ENCODE results near the gene RBM19.

The RBM19 gene

GRCh38 chr12:114012744-114013431 is 46.8 kb upstream of the RBM19 start:
- H3K4me3 ChIP-seq (IDR thresholded peaks at IDR 0.05; ENCODE audit: insufficient read depth, low read depth, low read length): no peak overlapping the region
- H3K9ac ChIP-seq: no peak overlapping the region
- H3K4me2 ChIP-seq: no peak overlapping the region
- no peaks in the 10 kb centered on the region for H3K36me3 ChIP-seq (ENCODE audit: insufficient read depth)
- no peaks in the 10 kb centered on the region for H3K4me1 ChIP-seq (ENCODE audit: low read depth, poor library complexity, severe bottlenecking)
- H4K20me1 ChIP-seq (ENCODE audit: insufficient read depth): no peaks in the 10 kb centered on the region
- TF ChIP-seq CTCF (conservative IDR thresholded peaks at IDR 0.05; ENCODE audit: low read depth, low read length): no peak
- no peak overlapping the region for H3K27ac ChIP-seq
- H3K27me3 ChIP-seq (ENCODE audit: insufficient read depth, low read depth): no peaks in the 10 kb centered on the region
- H3K79me2 ChIP-seq (ENCODE audit: insufficient read depth, low read depth): no peaks in the 10 kb centered on the region
- no peak overlapping the region for H2AFZ ChIP-seq (ENCODE audit: low read depth)

GRCh38 chr12:114011711-114012110 is 45.6 kb upstream of the RBM19 start:
- H3K27me3 ChIP-seq (ENCODE audit: insufficient read depth, low read depth): no peaks in the 10 kb centered on the region
- H3K4me3 ChIP-seq (IDR thresholded peaks at IDR 0.05; ENCODE audit: insufficient read depth, low read depth, low read length): no peak overlapping the region
- H2AFZ ChIP-seq (ENCODE audit: low read depth): no peak overlapping the region

GRCh38 chr12:114006482-114007425 is 40.6 kb upstream of the RBM19 start:
- H3K4me2 ChIP-seq: no peak overlapping the region
- H3K27me3 ChIP-seq (ENCODE audit: insufficient read depth, low read depth): no peaks in the 10 kb centered on the region

More at GRCh38 chr12:114011711-114012110, 45.6 kb upstream of the RBM19 start:
- Histone ChIP-seq H3K9ac (no peak overlapping the region), H3K36me3 (ENCODE audit: insufficient read depth) (no peaks in the 10 kb centered on the region), H3K4me1 (ENCODE audit: low read depth, poor library complexity, severe bottlenecking) (no peaks in the 10 kb centered on the region), H3K79me2 (ENCODE audit: insufficient read depth, low read depth) (no peaks in the 10 kb centered on the region), H3K27ac (no peak overlapping the region), H4K20me1 (ENCODE audit: insufficient read depth) (no peaks in the 10 kb centered on the region), H3K4me2 (no peak overlapping the region)
- no peak for TF ChIP-seq CTCF (conservative IDR thresholded peaks at IDR 0.05; ENCODE audit: low read depth, low read length)

GRCh38 chr12:114004402-114004801 is 38.3 kb upstream of the RBM19 start:
- no peaks in the 10 kb centered on the region for H3K79me2 ChIP-seq (ENCODE audit: insufficient read depth, low read depth)
- H2AFZ ChIP-seq (ENCODE audit: low read depth): no peak overlapping the region
- no peak for TF ChIP-seq CTCF (conservative IDR thresholded peaks at IDR 0.05; ENCODE audit: low read depth, low read length)
- H3K4me2 ChIP-seq: no peak overlapping the region
- H3K27me3 ChIP-seq (ENCODE audit: insufficient read depth, low read depth): no peaks in the 10 kb centered on the region
- no peaks in the 10 kb centered on the region for H3K36me3 ChIP-seq (ENCODE audit: insufficient read depth)
- no peak overlapping the region for H3K9ac ChIP-seq
- H3K4me1 ChIP-seq (ENCODE audit: low read depth, poor library complexity, severe bottlenecking): no peaks in the 10 kb centered on the region
- no peak overlapping the region for H3K27ac ChIP-seq
- H4K20me1 ChIP-seq (ENCODE audit: insufficient read depth): no peaks in the 10 kb centered on the region
- no peak overlapping the region for H3K4me3 ChIP-seq (IDR thresholded peaks at IDR 0.05; ENCODE audit: insufficient read depth, low read depth, low read length)

More at GRCh38 chr12:114006482-114007425, 40.6 kb upstream of the RBM19 start:
- H3K27ac ChIP-seq: no peak overlapping the region
- no peaks in the 10 kb centered on the region for H3K79me2 ChIP-seq (ENCODE audit: insufficient read depth, low read depth)
- no peak overlapping the region for H3K4me3 ChIP-seq (IDR thresholded peaks at IDR 0.05; ENCODE audit: insufficient read depth, low read depth, low read length)
- H4K20me1 ChIP-seq (ENCODE audit: insufficient read depth): no peaks in the 10 kb centered on the region
- no peaks in the 10 kb centered on the region for H3K4me1 ChIP-seq (ENCODE audit: low read depth, poor library complexity, severe bottlenecking)
- no peak overlapping the region for H2AFZ ChIP-seq (ENCODE audit: low read depth)
- no peak for TF ChIP-seq CTCF (conservative IDR thresholded peaks at IDR 0.05; ENCODE audit: low read depth, low read length)
- H3K9ac ChIP-seq: no peak overlapping the region
- no peaks in the 10 kb centered on the region for H3K36me3 ChIP-seq (ENCODE audit: insufficient read depth)
